GM18526 (cell line): ENCODE results near the gene DDX56.

Experiments
- POLR2A ChIP-seq: IDR thresholded peaks from 3 replicates; pipeline ENCODE4 v1.6.1; 2011; ENCODE audit not compliant: insufficient read length; ENCODE audit errors: extremely low read depth

The DDX56 gene

DNA sequence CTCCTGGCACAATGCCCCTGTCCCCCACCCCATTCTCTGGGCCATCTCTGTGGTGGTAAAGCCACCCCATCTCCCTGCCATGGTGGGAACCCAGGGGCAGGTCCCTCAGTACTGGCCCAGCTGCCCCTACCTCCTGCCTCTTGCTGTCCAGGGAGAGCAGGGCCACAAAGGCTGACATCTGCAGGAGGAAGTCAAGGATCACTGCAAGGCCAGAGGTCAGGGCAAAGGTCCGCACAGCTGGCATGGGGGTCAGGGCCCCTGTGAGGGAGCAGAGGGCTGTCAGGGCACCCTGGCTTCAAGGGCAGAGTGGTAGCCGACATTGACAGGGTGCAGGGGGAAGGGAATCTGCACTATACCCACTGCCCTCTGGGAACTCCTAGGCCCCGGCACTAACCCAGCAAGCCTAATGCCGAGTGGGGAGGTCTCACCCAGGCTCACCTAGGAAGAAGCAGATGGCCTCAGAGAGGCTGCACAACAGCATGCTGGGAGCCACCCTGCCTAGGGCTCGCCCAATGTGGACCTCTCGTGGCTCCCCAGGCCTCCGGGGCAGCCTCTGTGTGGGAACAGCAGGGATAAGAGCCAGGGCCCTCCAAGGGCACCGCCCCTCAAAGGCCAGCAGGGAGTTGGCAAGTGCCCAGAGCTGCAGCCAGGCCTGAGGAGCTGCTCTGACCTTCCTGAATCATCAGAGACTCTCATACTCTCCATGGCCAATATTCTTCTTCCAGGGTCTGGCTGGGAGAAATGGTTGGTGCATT is 40.2 kb downstream of the DDX56 start:
- TF ChIP-seq POLR2A: no peak

DNA sequence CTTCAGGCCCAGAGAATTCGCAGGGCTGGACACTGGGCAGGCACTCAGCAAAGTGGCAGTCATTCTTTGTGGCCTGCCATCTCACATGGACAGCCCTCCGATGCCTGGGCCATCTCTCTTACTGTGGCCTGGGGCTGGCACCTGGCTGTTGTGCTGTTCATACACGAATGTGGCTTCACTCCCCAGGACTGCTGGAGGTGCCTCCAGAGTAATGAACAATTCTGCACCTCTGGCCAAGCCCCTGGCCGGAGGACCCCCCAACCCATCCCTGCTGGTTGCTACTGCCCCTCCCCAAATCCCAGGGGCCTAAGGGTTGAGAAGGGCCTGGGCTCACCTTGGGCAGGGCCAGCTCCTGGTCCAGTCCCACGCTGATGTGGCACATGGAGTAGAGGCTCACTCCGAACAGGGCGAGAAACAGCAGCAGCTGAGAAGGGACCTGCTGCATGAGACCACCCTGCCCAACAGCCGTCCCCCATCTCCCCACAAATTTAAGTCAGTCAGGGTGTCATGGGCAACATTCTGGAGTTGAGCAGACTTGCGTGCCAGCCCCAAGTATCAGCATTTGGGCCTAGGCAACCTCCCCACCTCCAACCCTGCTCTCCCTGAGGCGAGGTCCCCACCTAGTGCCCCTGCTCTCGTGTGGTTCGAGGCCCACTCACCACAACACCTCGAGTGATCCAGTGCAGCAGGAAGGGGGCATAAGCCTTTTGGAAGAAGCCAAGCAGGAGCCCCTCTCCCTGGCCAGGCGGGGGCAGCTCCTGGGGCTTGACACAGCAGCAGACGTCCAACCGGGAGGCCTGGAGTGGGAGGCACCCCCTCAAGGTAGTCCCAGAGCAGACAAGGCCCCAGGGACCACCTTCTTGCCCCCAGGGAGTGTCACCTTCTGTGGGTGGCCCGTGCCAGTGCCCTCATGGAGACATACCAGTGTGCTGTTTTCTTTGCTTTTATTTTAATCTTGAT is 42.0 kb downstream of the DDX56 start:
- no peak for TF ChIP-seq POLR2A

DNA sequence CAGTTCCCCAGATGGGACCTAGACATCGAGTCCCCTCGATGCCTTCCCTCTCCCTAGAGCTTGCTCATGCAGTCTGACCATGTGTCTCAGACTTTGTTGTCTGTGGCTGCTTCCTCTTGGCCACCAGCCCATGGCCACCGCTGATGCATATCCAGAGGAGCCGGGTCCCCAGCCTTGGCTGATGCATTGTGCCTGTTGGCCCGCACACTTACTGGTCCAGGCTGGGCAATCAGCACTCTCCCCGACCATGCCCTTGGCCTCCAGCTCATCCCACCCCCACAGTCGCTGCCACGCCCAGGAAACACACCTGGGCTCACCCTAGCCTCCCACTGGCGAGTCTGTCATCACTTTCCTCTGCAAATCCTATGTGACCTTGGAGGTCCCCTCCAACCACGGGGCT is 42.7 kb downstream of the DDX56 start:
- no peak for TF ChIP-seq POLR2A

DNA sequence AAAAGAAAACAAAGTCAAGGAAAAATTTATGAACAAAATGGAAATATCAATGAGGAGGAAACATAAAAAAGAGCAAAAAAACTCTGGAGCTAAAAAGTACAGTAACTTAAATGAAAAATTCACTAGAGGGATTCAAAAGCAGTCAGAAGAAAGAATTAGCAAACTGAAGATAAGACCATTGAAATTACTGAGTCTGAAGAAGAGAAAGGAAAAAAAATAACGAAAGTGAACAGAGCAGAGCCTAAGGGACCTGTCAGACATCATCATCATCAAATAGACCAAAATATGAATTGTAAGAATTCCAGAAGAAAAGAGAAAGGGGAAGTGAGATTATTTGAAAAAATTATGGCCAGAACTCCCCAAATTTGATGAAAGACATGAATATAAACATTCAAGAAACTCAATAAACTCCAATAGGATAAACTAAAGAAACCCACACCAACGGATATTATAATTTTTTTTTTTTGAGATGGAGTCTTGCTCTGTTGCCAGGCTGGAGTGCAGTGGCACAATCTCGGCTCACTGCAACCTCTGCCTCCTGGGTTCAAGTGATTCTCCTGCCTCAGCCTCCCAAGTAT is 48.8 kb downstream of the DDX56 start:
- no peak for TF ChIP-seq POLR2A

DNA sequence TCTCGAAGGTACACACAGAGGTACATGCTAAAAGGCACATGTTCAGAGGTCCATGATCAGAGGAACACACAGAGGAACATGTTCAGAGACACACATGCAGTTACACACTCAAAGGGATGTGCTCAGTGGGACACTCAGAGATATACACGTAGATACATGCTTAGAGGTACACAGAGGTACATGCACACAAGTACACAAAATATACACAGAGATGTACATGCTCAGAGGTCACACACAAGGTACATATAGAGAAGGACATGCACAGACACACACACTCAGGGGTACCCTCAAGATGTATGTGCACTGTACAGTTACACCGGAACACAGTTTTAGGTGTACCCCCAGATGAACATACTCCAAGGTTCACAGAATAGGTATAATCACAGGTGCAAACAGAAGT is 51.4 kb downstream of the DDX56 start:
- TF ChIP-seq POLR2A: no peak

DNA sequence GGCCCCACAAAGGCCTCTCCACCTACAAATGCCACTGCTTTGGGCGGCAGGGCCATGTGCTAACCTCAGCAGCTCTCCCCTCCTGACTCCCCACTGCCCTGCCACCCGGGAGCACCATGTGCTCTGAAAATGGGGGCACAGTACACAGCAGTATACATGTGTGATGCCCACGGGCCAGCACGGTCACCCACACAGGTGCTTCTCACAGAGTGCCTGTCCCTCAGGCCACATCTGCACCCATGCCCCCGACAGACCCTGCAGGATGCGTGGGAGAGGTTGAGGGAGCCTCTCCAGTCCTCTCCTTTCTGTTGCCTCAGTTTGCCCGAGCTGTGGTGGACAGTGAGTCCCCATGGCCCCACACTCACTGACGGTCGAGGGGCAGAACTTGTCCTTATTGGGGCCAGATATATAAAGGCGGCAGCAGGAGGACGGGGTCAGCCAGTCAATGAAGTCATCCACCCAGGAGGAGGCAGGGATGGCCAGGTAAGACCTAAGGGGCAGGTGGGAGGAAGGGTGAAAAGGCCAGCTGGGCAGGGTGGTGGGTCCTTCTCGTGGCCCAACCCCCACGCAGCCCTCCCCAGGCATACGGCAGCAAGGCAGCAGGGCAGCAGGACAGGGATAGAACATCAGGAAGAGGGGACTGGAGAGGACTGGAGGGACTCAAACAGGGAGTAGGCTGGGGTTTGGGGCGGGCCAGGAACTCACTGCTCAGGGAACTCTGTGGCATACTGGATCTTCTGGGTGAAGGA is 52.2 kb downstream of the DDX56 start:
- no peak for TF ChIP-seq POLR2A

DNA sequence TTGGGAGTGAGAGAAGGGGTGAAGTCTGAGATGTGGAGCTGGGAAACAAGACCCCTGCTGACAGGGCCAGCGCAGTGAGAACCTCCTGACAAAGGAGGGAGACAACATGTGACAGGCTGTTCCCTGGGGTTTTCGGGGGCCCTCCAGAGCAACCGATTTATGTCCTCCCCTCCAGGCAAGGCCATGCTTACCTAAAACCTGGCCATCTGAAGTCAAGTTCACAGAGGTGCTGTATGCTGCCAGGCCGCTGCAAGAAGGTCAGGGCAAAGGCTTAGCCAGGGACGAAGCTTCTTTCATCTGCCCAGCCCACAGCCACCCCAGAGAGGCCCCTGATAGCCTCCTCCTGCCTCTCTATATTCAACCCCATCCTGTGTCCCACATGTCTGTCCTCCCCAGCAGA is 53.1 kb downstream of the DDX56 start:
- no peak for TF ChIP-seq POLR2A

DNA sequence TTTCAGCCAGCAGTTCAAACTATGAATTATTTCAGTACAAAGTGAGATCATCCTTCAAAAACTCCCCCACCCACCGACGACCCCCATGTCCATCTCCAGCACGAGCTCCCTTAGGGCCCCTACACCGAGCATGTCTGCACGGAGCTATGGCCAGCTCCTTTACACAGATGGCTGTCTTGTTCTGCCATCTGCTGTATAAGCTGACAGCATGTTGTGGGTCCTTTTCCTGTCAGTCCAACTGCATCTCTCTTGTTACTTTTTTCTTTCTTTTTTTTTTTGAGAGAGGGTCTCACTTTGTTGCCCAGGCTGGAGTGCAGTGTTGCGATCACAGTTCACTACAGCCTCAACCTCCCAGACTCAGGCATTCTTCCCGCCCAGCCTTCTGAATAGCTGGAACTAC is 54.2 kb downstream of the DDX56 start:
- no peak for TF ChIP-seq POLR2A

DNA sequence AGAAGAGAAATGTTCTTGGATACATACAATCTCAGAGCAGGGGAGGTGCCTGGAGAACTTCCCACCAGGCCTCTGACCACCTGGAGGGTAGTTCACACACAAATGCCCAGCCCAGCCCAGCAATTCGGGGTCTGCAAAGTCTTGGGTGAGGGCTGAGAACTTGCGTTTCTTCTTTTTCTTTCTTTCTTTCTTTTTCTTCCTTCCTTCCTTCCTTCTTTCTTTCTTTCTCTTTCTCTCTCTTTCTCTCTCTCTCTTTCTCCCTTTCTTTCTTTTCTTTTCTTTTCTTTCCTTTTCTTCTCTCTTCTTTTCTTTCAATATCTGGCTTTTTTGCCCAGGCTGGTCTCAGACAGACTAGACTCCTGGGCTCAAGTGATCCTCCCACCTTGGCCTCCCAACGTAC is 54.9 kb downstream of the DDX56 start:
- TF ChIP-seq POLR2A: no peak

DNA sequence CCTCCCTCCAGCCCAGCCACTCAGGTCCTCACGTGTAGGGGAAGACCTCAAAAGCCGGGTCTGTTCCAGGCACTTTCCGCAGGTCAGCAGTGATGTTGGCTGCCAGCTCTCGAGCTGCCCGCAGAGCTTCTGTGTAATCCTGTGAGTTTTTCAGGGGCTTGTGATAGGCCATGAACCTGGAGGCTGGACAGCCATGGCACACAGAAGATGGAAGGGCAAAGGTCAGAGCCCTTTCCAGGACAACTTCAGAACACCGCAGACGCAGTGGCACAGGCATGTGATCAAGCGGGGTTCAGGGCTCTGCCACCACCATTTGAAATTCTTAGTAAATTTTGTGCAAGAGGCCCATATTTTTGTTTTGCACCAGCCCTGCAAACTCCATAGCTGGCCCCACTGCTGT is 56.5 kb downstream of the DDX56 start:
- no peak for TF ChIP-seq POLR2A
